ENCODE results near the gene SNRNP48.

The SNRNP48 gene

DNA sequence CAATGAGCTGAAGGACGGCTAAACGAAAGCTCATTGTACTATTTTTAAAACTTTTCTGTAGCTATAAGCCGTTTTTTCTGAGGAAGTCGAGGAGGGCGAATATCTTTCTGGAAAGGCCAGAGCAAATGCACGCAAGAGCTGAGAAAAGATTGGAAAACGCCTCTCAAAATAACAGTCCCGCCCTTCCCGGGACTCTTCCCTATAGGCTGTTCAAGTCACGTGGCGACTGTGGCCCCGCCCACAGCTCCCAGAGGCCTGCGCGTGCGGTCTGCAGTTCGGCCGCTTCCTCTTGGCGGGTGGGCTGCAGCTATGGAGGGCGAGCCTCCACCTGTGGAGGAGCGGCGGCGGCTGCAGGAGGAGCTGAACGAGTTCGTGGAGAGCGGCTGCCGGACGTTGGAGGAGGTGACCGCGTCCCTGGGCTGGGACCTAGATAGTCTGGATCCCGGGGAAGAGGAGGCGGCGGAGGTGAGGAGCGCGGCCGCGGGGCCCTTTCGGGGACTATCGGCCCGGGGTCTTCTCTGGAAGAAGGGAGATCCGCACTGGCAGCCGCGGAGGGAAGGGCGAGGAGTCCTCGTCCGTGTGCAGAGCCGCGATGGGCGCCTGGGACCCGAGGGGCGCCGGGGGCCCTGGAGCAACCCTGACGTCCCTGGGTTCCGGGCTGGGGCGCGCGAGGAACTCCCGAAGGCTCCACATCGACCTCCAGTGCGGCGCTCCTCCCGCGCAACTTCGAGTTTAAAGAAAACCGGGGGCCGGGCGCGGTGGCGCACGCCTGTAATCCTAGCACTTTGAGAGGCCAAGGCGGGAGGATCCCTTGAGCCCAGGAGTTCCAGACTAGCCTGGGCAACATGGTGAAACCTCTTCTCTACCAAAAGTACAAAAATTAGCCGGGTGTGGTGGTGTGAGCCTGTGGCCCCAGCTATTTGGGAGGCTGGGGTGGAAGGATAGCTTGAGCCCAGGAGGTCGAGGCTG is at the start of gene SNRNP48:
SNRNP48 (plus strand) TSS at position 250 of the 969 bp plus-strand sequence; CDS start at position 310, 60 bp downstream.
- FAIRE-seq, result peak; percentile 98

GRCh38 chr6:7540595-7540994 is 49.4 kb upstream of the SNRNP48 start:
- FAIRE-seq, result no peak

- FAIRE-seq, result no peak
Observed at GRCh38 chr6:7541175-7542064, 48.6 kb upstream of the SNRNP48 start, which contains the start of gene DSP. DSP (plus strand) TSS chr6:7541671; CDS start chr6:7541916, 245 bp downstream.

DNA sequence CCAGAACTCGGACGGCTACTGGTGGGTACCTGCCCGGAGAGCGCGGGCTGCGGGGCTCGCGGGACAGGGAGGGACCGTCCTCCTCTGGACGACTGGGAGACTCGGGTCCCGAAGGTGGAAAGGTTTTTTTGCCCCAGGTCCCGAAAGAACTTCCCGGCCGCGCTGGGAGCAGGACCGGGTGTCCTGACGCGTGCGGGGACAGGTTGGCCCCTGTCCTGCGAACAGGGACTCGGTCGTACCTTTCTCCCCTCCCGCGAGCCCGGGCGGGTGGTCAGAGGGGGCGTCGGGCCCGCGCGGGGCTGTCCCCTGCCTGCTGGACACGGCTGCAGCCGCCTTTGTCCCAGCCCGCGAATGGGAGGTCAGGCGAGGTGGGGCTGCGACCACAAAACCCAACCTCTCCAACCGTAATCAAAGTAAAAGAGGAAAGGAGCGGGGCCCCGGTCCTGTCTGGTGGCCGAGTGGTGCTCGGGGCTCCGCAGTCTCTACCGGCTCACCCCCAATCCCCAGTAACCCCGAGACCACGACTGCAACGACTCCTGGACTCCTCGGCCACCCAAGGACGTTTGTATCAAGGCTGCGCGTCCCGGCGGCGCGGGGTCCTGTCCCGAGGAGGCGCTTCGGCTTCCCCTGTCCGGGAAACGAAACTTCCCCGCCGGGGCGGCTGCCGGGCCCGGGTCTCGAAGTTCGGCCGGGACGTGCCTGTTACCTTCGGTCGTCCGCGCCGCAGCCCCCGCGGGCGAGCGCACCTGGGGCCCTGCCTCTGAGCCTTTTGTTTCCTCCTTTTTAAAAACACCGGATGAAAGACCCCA is 47.7 kb upstream of the SNRNP48 start:
- FAIRE-seq, result no peak

- peak; percentile 68 for FAIRE-seq
Observed at GRCh38 chr6:7542874-7543624, 46.9 kb upstream of the SNRNP48 start.

DNA sequence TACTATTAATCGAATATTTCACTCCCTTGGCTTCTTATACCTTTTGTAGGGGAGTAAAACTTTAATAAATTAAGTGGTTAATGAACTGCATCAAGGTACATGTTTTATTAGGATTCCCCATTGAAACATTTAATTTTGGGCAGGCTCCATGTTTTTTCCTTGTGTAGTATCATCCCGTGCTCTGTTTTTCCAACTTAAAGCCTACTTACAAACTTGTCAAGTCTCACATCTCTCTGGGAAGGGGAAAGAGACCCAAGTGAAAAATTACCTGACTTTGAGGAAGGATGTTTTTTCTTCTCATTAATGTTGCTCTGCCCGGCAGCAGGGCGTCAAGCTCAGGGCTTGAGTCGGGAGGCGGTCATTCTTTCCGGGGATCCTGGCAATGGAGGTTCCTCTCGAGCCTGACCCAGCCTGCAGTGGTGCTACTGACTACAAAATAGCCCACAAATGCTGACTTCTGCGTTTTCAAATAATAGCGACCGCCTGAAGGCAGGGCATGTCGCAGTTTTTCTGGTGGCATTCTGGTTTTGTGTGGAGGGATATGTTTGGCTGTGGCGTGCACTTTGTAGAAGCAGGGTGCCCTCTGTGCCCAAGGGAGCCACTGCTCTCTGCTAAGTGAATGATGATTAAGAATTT is 46.1 kb upstream of the SNRNP48 start:
- FAIRE-seq, result no peak

DNA sequence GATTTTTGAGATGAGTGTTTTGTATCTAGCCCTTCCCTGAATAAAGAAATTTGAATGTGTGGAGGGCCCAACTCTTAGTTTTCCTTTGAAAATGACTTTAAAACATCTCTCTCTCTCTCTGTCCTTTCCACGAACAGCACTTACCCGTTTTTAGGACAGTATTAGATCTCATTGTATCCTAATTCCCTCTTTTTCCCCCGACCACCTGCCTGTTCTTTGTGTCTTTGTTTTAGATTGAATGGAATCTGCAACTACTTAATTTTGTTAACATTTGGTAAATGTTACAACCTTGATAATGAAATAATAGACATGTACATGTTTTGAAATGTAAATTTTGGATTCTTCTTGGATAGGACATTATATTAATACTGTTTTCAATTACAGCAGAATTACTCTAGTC is 45.4 kb upstream of the SNRNP48 start:
- FAIRE-seq, result no peak

GRCh38 chr6:7545316-7546019 is 44.5 kb upstream of the SNRNP48 start:
- FAIRE-seq, result no peak

- FAIRE-seq, result no peak
Observed at GRCh38 chr6:7546020-7546369, 44.0 kb upstream of the SNRNP48 start.

- FAIRE-seq, result no peak
Observed at GRCh38 chr6:7546383-7546782, 43.6 kb upstream of the SNRNP48 start.

DNA sequence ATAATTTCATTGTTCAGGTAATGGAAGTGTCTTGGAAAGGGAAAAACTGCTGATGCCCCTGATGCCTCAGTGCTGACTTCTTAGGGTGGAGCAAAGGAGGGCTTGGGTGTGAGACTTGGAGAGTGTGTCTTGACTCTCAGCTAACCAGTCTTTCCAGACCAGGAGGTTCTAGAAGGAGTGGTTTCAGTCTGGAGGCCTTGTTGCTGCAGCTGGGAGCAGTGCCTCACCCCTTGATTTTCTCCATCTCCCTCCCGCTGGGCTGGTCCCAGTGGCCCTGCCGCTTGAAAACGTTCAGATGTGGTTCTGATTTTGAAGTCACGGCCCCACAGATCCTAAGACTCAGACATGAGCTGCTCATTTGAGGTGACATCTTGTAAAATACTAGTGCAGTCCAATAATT is 43.1 kb upstream of the SNRNP48 start:
- no peak for FAIRE-seq

DNA sequence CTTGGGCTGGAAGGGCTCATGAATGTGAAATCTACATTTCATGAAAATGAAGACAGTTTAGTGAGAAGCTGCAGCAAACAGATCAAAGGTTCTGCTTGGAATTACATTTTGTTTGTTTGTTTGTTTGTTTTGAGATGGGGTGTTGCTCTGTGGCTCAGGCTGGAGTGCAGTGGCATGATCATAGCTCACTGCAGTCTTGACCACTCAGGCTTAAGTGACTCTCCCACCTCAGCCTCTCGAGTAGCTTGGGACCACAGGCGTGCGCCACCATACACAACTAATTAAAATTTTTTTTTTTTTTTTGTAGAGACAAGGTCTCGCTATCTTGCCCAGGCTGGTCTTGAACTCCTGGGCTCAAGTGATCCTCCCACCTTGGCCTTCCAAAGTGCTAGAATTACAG is 42.7 kb upstream of the SNRNP48 start:
- no peak for FAIRE-seq

GRCh38 chr6:7550433-7550801 is 39.6 kb upstream of the SNRNP48 start:
- FAIRE-seq, result no peak

GRCh38 chr6:7554533-7555275 is 35.3 kb upstream of the SNRNP48 start:
- no peak for FAIRE-seq

- FAIRE-seq, result no peak
Observed at GRCh38 chr6:7555671-7556070, 34.3 kb upstream of the SNRNP48 start.

DNA sequence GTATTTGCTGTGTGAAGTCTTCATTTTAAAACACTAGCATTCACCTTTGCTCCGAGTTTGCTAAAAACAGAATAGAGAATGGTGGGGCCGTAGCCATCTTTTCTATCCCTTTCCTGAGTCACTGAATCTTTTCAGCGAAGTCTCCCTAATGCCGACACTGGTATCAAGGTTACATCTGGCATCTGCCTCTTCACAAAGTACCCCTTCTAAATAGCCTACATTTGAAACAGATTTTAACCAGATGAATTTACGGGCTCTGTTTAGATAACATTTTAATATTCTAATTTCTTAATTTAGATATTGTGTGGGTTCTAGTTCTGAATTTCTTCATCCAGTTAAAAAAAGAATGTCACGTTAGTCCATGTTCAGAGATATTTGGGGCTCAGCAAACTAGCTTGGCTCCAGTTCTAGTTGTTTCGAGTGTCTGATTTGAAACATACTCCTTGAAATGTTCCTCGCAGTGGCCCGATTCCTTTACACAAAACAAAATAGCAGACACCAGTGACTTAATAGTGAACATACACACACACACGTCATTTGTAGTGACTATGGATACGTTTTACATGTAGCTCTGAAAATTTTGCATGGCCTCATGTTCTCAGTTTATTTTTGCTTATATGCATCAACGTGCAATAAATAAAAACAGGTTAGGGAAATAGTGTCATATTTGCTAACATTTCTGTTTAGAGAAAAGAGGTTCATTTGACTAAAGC is 33.4 kb upstream of the SNRNP48 start:
- FAIRE-seq, result no peak

GRCh38 chr6:7557652-7558051 is 32.3 kb upstream of the SNRNP48 start:
- no peak for FAIRE-seq

DNA sequence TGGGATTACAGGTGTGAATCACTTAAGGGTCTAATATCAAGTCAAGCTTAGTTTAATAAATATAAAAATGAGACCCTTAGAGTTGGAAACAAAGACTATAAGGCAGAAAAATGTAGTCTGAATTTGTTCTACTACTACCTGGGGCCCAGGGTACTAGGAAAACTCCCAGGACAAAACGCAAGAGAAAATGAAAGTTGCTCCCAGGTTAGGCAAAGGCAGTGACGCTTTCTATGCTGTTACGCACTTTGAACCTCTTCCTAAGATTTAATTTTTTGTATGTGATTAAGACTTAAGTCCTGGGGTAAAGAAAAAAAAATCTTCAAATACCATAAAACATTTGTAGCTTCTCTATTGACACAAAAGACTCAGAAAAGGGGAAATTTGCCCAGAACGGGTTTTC is 31.2 kb upstream of the SNRNP48 start:
- FAIRE-seq, result no peak

DNA sequence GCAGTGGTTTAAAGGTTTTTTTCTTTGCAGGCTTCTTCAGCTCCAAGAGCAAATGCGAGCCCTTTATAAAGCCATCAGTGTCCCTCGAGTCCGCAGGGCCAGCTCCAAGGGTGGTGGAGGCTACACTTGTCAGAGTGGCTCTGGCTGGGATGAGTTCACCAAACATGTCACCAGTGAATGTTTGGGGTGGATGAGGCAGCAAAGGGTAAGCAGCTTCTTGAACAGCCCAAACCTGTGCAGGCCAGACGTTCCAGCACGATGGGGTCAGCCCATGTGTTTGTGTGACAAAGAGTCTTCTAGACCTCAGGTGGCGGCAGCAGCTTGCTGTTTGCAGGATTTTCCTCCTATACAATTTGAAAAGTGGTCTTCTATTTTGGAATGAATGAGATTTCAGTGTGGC is 30.8 kb upstream of the SNRNP48 start:
- FAIRE-seq, result no peak
